Activated naive CD4-positive, alpha-beta T cell treated with anti-CD3 and anti-CD28 coated beads, Interleukin-2, amount 50 U/mL, for 72 hours (primary cell): ENCODE results near the gene EFR3B. TPM values are rescaled to one million over a fixed set of nuclear protein-coding genes. Genes with fewer than 3 reads are reported as not detected.
"Not testable (repeated sequence)": the region's sequence is repeated elsewhere in the genome, so short reads cannot be mapped to it uniquely, and the experiment has no call there.

ENCODE experiments used
- ATAC-seq, 2 donors: fragments of 150-1000 bp; cut with Tn5 transposase; 2 replicates each; pipeline ENCODE4 v1.10.0; 2021; ENCODE audit warnings: mild to moderate bottlenecking in 2 of 2, moderate library complexity in 2 of 2
- DNase-seq, 2 donors: peaks; one replicate each; pipeline ENCODE4 v3.0.0; 2021 to 2022; ENCODE audit warnings: low spot score in 2 of 2
- H3K27ac Mint-ChIP-seq, 2 donors: one replicate each; pipeline ENCODE4 v1.8.0; 2022; ENCODE audit warnings: mild to moderate bottlenecking in 2 of 2, mixed read lengths in 2 of 2
- H3K36me3 Mint-ChIP-seq, 2 donors: one replicate each; pipeline ENCODE4 v1.8.0; 2022; ENCODE audit warnings: mixed read lengths in 2 of 2
- H3K9me3 Mint-ChIP-seq, 2 donors: one replicate each; pipeline ENCODE4 v1.8.0; 2022; ENCODE audit warnings: mixed read lengths in 2 of 2
- total RNA-seq, 2 donors: library from RNA; stranded (reverse); gene quantifications; one replicate each; pipeline ENCODE4 v1.2.3, GENCODE V29; 2022

EFR3B gene
- total RNA-seq: 1 to 10 TPM in 1 of 2 donors, under 1 TPM in 1; 0.43 to 1.2 TPM

DNA sequence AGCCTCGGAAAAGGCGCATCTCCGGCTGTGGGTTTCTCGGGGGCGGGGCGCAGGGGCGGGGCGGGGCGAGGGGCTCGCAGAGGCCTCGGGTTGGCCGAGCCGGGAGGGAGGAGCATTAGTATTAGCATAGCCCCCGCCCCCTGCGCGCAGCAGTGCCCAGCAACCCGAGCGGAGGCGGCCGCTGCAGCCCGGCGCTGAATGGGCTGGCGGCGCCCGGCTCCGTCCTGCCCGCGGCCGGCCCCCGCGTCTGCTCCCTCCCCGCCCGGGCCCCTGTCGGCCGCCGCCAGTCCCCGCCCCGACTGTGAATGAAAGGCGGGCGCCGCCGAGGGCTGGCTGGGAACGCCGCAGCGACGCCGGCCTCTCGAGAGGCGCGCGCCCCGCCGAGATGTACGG is at the start of gene EFR3B:
Gene EFR3B (plus strand): TSS at position 149 of the 393 bp plus-strand sequence. CDS start 237 bp downstream, at position 386.
- peak; percentile 94 to 97 for ATAC-seq
- H3K9me3 Mint-ChIP-seq: no peaks in the 10 kb centered on the region
- H3K36me3 Mint-ChIP-seq: no peaks in the 10 kb centered on the region
- H3K27ac Mint-ChIP-seq: no peak within 1 kb of the TSS
- DNase-seq: peak; percentile 83 to 88

DNA sequence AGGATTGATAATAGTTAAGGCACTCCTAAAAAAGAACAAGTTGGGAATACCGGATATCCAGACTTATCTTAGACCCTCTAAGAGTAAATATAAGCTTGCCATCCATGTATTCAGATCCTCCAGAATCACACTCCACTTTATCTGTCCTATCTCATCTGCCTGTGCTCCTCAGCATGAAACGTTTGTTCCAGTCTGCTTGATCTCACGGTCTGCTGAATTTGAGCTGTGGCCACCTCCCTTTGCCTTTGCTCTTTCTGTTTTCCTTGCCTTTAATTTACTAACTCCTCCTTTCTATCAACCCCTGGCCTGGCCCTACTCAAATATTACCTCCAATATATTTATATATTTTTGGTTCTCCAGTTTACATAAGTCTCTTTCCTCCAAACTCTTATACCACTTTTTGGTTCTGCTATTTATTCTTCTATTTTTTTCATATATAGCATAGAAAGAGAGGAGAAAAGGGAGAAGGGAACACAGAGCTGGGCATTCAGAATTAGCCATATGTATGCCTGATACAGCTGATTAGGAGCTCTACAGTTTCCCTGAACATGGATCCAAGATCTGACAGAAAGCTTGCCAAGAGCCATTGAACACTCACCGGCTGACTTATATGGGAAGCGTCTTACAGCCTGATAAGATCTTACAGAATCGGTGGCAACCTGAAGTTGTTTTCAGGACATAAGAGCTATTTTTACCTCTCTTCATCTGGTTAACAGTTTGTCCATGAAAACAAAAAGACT is 48.3 kb upstream of the EFR3B start:
- DNase-seq (no peak), ATAC-seq (no peak)
- Mint-ChIP-seq H3K9me3 (no peaks in the 10 kb centered on the region), H3K27ac (no peak overlapping the region), H3K36me3 (peaks cover 0 to 4% of the 10 kb centered on the region in 2 donors)

GRCh38 chr2:24994146-24994724 is 47.6 kb upstream of the EFR3B start:
- ATAC-seq (no peak), DNase-seq (no peak)
- Mint-ChIP-seq H3K9me3 (no peaks in the 10 kb centered on the region), H3K36me3 (peaks cover 0 to 4% of the 10 kb centered on the region in 2 donors), H3K27ac (no peak overlapping the region)

DNA sequence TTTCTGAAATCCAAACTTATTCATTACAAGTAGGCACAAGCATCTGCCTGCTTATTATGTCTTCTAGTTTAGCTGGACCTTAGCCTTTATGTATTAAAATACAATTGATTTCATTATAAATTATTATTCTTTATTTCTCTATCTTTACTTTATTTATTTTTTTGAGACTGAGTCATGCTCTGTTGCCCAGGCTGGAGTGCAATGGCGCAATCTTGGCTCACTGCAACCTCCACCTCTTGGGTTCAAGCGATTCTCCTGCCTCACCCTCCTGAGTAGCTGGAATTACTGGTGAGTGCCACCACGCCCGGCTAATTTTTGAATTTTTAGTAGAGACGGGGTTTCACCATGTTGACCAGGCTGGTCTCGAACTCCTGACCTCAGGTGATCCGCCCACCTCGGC is 42.8 kb upstream of the EFR3B start:
- not testable (repeated sequence) for H3K36me3 Mint-ChIP-seq, ATAC-seq, H3K9me3 Mint-ChIP-seq, DNase-seq, H3K27ac Mint-ChIP-seq

GRCh38 chr2:25000036-25000435 is 41.8 kb upstream of the EFR3B start:
- H3K36me3 Mint-ChIP-seq: no peaks in the 10 kb centered on the region
- ATAC-seq (no peak), DNase-seq (no peak)
- no peak overlapping the region for H3K27ac Mint-ChIP-seq
- no peaks in the 10 kb centered on the region for H3K9me3 Mint-ChIP-seq

GRCh38 chr2:25000503-25001324 is 41.2 kb upstream of the EFR3B start:
- Mint-ChIP-seq H3K27ac (no peak overlapping the region), H3K9me3 (no peaks in the 10 kb centered on the region), H3K36me3 (no peaks in the 10 kb centered on the region)
- ATAC-seq (no peak), DNase-seq (no peak)

- no peak for ATAC-seq
- Mint-ChIP-seq H3K9me3 (no peaks in the 10 kb centered on the region), H3K36me3 (no peaks in the 10 kb centered on the region), H3K27ac (no peak overlapping the region)
- DNase-seq: no peak
Observed at GRCh38 chr2:25001325-25001637, 40.6 kb upstream of the EFR3B start.

DNA sequence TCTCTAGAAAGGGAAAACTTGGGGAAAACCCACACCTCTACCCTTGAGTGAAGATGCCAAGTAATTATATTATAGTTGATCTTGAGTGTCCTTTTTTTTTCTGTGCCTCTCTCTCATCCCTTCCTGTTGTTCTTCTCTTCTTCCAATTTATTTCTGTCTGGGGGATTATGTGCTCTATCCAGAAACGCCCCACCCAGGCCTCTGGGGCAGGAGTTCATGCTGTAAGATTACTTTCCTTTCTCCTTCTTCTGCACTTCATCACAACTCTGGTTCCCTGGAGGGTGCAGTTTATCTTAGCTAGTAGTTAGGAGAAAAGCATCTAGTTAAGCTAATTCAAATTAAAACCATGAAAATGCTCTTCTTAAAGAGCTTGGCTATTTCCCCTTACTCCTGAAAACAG is 39.8 kb upstream of the EFR3B start:
- no peak for DNase-seq
- no peak overlapping the region for H3K27ac Mint-ChIP-seq
- H3K36me3 Mint-ChIP-seq: no peaks in the 10 kb centered on the region
- ATAC-seq: no peak
- no peaks in the 10 kb centered on the region for H3K9me3 Mint-ChIP-seq

DNA sequence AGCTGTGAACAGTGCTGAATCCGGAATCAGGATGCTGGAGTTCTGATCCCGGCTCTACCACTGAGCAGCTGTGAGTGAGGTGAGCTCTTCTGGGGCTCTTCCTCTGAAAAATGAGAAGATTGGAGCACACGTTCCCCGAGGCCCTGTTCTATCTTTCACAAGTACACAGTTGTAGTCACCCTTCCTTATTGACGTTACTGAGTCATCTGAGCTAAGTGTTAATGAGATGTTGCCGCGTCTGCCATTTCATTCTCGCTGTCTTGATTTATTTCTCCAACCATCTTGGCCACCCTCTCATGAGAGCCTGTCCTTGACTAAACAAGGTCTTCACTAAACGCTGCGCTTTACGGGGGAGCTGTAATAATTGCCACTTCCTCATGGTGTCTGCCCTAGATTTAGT is 31.9 kb upstream of the EFR3B start:
- ATAC-seq: no peak
- H3K9me3 Mint-ChIP-seq: no peaks in the 10 kb centered on the region
- no peaks in the 10 kb centered on the region for H3K36me3 Mint-ChIP-seq
- no peak overlapping the region for H3K27ac Mint-ChIP-seq
- no peak for DNase-seq

- H3K27ac Mint-ChIP-seq: peak overlapping the region; percentile 8 to 72
- DNase-seq, ATAC-seq, H3K36me3 Mint-ChIP-seq, H3K9me3 Mint-ChIP-seq: not testable (repeated sequence)
Observed at GRCh38 chr2:25011342-25011741, 30.5 kb upstream of the EFR3B start.

DNA sequence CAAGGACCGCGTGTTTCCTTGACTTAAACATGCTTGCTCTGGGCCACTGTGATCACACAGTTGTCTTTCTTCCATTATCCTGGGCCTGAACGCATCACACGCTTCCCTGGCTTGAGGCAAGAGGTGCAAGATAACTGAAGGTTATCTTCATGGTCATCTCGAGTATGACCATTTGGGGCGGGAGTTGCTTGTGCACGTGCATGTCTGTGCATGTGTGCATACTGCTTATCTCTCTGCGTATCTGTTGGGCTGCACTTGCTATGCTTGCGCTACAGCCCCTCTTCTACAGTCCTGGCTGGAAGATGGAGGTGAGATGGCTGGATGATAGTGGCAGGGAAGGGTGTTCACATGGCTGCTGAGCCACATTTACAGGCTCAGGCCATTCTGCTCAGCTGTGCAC is 27.2 kb upstream of the EFR3B start:
- DNase-seq (no peak), ATAC-seq (no peak)
- Mint-ChIP-seq H3K27ac (no peak overlapping the region), H3K9me3 (no peaks in the 10 kb centered on the region), H3K36me3 (no peaks in the 10 kb centered on the region)

DNA sequence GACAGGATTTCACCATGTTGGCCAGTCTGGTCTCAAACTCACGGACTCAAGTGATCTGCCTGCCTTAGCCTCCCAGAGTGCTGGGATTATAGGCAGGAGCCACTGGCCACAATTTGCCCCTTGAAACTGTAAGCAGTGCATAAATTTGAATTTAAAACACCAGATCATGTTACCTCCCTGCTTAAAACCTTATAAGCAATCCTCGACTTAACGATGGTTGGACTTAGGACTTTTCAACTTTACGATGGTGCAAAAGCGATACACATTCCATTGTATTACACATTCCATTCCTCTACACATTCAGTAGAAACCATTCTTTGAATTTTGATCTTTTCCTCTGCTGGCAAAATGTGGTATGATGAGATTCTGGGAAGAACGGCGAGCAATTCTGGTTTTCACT is 23.2 kb upstream of the EFR3B start:
- Mint-ChIP-seq H3K27ac (no peak overlapping the region), H3K9me3 (no peaks in the 10 kb centered on the region), H3K36me3 (no peaks in the 10 kb centered on the region)
- ATAC-seq (no peak), DNase-seq (no peak)

DNA sequence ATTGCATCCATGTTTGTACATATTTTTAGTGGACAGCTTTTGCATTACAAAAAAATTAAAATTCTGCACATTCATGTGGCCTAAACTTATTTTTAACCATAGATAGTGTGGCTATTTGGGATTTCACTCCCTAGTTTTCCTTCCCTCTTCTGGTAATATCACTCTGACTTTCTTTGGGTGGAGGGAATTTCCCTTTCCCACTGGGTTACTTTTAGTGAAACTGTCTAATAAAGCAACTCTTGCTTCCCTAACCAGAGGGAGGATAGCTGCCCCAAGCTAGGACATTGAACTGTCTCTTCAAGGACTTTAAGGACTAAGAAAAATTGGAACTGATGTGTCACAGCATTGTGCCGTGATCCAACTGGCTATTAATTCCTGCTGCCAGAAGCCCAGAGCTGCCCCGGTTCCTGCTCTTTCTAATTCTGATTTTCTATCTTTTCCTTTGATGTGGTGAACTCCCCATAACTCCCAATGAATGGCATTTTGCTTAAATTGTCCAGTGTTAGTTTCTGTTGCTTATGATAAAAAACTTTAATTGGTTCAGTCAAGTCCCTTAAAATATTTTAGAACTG is 20.0 kb upstream of the EFR3B start:
- no peaks in the 10 kb centered on the region for H3K9me3 Mint-ChIP-seq
- no peak for DNase-seq

DNA sequence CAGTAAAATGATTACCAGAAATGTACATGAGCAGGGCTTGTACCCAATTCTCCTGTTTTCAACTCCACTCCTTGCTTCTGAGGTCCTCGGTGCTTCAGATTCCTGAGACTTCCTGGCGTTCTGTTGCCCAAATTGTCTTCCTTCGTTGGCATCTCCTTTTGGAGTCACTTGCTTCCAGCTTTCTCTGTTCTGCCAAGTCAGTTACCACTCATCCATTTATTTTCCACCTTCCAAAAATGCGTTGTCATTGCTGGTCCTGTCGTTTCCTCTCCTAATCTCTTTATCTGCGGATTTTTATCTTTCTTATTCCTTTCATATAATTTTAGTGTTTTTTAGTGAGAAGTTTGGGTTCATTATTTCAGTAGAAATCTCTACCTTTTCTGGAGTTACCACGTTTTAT is 18.5 kb upstream of the EFR3B start:
- Mint-ChIP-seq H3K27ac (no peak overlapping the region), H3K36me3 (no peaks in the 10 kb centered on the region), H3K9me3 (no peaks in the 10 kb centered on the region)
- no peak for DNase-seq
- no peak for ATAC-seq

More for the DNA sequence above, 20.0 kb upstream of the EFR3B start:
- Mint-ChIP-seq H3K27ac (no peak overlapping the region), H3K36me3 (no peaks in the 10 kb centered on the region)
- ATAC-seq: no peak

- H3K9me3 Mint-ChIP-seq: no peaks in the 10 kb centered on the region
Observed at GRCh38 chr2:25025229-25026007, 16.5 kb upstream of the EFR3B start.

DNA sequence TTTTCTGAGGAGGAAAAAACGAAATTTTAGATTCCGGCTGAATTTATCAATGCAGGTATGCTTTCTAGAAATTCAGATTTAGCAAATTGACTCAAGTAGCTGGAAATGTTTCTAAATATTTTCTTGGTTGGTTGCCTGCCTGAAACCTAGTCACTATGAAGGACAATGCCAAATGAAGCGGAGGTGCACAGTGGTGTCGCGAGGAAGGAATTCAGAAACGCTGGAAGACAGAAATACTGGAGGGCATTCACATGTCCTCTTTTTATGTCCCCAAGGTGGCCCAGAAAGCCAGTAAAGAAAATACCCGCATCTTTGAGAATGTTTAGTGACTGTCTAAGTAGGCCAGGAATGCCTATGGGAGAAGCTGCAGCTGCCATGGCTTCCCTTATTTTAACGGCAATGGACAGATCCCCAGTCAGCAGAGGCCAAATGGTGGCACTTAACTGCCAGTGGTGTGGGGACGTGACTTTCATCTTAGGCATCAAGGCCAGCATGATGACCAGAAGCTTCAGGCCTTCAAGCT is 15.8 kb upstream of the EFR3B start:
- Mint-ChIP-seq H3K27ac (no peak overlapping the region), H3K9me3 (no peaks in the 10 kb centered on the region), H3K36me3 (no peaks in the 10 kb centered on the region)
- ATAC-seq (no peak), DNase-seq (no peak)

More at GRCh38 chr2:25025229-25026007, 16.5 kb upstream of the EFR3B start:
- DNase-seq: no peak
- H3K36me3 Mint-ChIP-seq: no peaks in the 10 kb centered on the region
- no peak overlapping the region for H3K27ac Mint-ChIP-seq
- ATAC-seq: no peak
